GM21825 (cell line): ENCODE results near the gene PRLR.

Source experiments
- ATAC-seq: cut with Tn5 transposase; IDR thresholded peaks from one replicate; pipeline ENCODE4 v1.9.1; 2021; ENCODE audit warnings: mild to moderate bottlenecking, moderate library complexity; ENCODE audit not compliant: unreplicated experiment

Gene PRLR

DNA sequence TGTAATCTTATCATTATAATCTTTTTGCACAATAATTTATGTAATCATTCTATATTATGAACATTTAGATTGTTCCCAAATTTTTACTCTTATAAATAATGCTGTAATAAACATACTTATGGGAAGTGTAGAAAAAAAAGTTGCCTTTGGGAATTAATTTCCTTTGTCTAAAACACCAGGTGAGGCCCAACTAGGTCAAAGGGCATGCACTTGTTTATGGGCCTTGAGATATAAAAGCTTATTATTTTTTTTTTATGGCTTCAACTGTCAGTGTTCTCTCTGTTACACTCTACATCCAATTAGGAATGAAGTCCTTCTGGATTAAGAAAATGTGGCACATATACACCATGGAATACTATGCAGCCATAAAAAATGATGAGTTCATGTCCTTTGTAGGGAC is 6.5 kb upstream of the PRLR start:
- no peak for ATAC-seq

DNA sequence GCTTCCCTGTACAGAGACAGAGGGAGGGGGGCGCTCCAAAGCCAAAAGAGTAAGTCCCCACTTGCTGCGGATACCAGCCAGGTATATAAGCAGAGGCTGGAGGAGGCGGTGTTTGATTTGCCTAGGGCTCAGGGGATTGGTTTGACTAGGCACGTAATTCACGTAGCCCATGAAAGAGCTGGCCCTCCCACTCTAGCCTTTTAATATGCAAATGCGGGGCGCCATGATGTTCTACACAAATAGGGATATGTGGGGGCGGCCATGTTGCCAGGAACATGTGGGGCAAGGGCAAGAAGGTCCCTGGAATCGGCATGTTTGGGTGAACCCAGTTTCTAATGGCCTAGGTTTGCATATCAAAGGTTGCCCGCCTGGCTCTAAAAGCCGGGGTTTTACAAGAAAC is 3.3 kb upstream of the PRLR start:
- ATAC-seq, result no peak

DNA sequence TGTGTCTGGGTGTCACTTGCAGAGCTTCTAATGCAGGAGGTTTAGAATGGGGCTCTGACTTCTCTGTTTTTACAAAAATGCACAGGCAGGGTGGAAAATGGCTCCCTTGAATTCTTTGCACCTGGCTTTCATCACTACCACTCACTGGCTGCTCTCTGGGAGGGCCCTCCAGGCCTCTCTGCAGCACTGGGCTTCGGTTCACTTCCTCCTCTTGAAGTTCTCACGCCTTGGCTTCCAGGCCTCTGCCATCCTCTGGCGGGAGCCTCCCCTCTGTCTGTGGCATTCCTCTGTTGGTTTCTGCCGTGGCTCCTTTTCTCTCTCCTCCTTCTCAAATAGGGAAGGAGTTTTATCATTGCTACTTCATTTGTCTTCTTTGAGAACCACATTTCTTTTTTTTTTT is 2.8 kb upstream of the PRLR start:
- ATAC-seq, result no peak

DNA sequence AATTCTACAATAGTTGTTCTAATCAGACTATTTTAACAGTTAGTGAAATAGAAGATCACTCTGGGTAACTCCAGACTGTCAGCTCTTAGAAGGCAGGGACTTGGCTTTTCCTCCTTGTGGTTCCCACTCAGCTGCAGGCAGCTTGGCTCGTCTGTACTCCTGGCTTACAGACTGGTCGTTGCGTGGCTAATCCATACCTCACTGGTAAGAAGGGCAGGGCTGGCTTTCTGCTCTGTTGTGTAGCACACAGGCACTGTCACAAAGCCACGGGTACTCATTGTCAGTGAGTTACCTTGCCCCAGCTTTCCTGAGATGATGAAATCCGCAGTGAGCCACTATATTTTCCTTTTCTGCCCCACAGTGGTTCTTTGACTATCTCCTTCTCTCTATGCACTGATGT is 1.8 kb upstream of the PRLR start:
- no peak for ATAC-seq

DNA sequence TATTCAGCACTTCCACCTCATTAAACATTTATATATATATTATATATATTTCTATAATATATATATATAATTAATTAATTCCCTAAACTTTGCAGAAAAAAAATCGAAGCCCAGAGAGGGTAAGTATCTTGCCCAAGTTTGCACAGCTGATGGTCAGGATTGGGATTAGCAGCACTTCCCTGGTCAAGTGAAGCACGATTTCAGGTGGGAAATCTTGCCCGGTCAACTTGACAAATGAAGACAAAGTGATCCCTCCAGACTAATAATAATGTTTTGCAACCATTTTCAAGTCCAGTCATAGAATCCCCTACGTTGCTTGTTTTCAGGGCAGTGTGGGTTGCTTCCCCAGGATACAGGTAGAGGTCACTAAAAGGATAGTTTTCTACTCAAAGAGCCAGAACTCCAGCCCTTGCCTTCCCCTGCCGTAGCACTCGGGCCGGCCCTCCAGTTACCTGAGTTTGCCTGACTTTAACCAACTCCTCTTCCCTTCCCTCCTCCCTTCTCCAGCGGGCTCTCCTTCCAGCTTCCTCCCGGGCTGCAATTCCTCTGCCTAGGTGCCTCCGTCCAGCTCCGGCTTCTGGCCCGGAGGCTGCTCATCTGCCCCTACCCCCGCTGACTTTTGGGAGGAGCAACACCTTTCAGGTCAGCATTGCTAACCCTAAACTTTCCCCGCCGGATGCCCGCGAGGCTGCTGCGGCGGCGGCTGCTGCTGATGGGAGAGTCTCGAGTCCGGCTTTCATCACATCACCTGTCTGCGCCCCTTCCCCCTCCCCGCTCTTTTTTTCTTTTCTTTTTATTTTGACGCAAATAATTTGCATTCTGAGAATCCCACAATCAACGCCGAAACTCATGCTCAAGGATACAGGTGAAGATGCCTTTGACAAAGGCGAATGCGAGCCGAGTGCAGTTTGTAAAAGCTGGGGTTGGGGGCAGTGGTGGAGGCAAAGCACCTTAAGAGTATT is 930 bp downstream of the PRLR start:
- ATAC-seq, result peak; percentile 66

DNA sequence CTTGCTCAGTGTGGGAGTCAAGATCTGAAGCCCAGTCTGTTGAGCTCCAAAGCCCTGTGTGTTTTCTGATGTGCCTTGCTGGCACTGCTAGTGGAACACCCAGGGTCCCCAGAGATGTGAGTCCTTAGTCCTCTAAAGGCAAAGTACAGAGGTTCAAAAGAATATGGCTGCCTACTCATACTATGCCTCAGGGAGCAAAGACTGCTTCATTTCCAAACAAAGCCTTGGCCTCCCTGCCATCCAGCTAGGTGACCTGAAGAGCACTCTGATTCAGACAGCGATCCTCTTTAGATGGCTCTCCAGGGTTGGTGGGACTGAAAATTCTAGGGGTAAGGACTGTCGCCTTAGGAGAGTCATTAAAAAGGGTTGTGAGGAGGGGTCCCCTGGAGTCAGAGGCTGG is 2.0 kb downstream of the PRLR start:
- ATAC-seq, result no peak

DNA sequence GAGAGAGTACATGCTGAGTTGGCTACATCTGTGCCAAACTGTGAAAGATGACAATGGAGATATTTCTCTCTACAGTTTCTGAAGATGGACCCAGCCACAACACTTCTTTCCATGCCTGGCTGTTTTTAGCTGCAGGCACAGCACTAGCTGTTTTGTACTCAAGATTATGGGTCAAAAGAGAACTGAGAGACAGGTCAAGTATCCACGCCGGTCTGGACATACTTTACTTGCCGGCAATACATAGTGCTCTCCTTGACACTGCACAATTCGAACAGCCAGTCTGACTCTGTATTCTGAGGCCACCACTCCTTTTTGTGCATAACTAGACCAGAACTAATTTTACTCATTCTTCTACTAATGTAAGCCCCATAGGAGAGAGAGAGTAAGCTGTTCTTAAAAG is 2.6 kb downstream of the PRLR start:
- ATAC-seq, result no peak

DNA sequence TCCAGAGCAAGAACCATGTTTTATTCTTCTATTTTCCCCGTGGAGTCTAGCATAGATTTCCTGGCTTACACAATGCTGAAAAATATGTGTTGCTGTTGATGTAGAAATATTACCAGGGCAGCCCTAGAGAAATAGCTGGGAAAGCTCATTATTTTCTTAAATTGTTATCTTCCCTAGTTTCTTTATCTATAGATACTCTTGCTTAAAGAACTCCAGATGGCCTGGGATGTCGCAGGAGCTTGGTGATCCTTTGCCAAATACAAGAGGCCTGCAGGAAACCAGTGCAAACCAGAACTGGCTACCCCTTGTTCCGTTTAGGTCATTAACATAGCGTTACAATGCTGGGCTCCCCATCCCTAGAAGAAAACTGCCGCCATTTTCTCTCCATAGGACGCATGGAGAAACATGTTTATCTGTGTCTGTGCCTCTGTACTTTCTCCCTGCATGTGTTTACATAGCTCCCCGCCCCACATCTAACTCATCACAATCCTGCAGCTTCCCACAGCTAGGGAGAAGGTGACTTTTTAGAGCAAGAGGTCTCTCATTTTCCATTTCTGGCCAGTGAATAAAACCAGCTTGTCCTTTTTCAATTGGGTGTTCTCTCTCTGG is 6.4 kb downstream of the PRLR start:
- no peak for ATAC-seq

DNA sequence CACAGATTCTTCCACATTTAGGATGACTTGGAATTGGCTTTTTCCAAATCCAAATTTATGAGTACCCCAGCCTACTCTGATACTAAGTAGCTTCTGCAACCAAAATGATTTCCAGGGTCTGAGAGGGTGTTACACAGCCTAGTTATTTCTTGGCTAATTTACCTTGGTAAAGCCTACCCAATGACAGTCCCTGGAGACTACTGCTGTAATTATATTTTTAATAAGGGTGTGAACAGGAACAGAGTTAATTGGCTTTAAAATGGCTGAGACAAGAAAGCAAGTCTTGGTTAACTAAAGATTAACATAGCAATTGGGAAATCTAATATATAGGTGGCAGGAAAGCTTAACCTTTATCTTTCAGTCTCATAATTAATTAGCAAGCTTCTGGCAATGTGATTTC is 9.3 kb downstream of the PRLR start:
- no peak for ATAC-seq

DNA sequence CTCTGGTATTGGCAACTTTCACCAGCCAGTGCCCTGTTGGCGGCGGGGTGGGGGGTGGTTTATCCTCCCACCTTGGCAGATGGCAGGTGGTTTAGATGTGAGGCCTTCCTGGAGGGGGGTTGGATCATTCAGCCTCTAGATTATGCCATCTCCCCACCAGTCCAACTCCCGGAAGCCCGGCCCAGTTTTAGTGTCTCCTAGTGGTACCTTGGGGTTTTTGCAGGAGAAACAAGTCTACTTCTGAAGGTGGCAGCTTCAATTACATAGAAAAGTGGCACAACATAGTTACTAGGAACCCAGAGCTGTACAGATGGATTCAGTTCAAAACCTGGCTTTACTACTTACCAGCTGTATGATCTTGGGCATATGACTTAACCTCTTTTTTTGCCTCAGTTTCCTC is 11.3 kb downstream of the PRLR start:
- ATAC-seq, result no peak

DNA sequence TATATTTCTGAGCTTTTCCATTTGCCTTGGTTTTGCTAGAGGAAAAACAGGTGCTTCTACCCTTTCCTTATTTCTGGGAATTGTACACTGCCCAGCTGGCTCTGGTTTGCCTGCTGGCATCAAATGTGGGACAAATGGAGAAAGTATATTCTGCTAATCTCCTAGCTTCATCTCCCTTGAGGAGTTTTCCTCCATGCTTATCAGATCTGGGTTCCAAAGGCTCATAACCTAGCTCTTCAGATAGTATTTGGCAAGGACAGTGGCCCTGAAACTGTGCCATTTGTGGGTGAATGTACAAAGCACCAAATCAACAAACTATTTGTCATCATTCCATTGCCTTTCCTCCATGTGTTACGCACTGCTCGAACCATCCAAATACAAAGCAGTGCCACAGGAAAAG is 16.2 kb downstream of the PRLR start:
- ATAC-seq, result no peak

DNA sequence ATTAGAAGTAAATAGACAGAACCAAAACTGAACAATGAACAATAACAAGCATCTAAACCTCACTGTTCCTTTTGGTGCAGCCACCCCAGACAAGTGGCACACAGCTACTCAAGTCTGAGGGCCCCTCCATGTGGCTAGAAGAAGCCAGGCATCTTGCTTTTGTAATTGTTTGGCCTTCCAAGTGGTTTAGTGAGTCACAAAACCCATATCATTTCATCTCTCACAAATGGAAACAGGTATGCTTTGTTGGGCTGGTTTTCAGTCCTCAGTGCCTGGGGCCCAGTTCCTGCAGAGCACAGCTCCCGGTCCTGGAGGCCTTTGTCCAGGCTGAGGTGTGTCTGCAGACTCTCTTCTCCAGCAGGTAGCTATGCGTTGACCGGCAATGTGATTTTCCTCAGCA is 16.7 kb downstream of the PRLR start:
- ATAC-seq, result no peak

DNA sequence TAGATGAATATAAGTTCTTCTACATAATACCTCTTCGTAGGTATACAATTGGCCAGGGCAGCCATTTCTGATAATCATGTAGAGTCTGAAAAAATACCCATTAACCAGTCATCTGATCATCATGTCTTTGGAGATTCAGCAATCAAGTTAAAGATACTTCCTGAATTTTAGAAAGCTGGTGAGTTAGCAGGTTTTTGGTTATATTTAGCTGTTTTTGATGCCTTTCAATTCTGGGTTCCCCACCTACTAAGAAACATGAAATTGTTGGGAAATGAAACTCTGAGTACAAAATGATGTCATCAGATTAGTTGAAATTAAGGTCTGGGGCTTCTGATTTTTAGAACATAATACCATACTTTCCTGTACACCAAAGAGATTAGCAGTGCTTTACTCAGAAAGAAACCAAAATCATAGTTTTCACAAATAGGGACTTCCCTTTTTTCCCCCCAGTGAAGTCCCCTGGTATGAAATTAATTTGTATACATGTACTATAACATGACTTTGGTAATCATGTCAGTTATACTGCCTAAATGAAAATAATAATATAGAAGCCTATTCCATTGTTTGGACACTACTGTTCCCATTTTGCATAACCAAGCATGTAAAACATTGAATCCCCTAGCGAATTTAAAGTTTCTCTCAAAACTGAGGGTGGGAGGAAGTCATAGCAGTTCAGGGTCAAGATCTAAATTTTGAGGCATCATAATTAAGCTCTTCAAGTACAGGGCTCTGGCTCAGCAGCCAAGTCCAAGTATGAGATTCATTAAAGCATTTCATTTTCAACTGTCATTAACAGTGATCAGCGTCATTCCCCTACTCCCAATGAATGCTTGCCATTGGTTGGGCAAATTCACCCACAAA is 17.9 kb downstream of the PRLR start:
- peak; percentile 81 for ATAC-seq

DNA sequence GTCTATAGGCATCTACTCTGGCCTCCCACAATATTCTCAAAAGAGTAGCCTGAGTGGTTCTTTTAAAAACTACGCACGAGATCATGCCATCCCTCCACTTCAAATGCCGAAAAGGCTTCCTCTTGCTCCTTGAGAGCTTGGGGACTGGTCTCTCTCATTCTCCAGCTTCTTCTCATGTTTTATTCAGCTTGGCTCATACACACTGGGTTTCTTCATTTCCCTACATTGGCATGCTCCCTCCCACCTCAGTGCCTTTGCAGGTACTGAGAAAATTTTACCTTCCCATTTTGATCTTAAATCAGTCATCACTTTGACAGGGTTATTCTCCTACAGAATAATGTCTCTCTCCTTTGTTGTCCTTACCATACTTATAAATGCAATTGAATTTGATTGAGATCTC is 20.4 kb downstream of the PRLR start:
- ATAC-seq, result no peak

DNA sequence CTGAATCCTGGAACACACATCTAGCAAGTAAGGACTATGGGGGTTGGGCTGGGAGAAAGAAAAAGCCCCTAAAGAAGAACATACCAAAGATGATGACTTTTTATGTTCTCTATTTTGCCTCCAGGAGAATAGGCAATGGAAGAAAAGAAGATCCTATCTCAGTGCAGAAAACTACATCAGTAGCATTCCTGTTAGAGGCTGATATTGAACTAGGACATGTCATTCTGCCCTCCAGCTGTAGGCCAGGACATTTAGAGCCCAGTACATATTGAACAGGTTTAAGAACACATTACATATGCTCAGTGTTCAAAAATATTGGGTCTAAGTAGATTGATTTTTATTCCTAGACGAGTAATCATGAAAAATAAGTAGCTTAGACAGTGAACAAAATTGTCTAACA is 24.7 kb downstream of the PRLR start:
- ATAC-seq, result no peak

DNA sequence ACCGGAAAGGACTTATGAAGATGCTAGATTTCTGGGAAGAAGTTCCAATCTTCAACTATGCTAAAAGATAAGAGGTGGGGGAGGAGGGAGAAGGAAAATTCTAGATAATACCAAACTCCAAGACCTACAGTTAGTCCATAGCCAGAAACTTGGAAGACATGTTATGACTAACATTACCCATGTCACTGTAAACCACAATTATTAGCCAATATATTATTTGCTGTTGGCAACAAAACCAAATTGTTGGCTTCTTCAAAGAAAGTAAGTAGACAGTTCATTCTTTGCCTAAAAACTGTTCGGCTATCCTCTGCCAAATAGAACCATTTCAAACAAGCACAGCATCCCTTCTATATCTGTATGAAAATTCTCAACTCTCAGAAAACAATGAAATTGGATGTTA is 25.1 kb downstream of the PRLR start:
- ATAC-seq, result no peak

DNA sequence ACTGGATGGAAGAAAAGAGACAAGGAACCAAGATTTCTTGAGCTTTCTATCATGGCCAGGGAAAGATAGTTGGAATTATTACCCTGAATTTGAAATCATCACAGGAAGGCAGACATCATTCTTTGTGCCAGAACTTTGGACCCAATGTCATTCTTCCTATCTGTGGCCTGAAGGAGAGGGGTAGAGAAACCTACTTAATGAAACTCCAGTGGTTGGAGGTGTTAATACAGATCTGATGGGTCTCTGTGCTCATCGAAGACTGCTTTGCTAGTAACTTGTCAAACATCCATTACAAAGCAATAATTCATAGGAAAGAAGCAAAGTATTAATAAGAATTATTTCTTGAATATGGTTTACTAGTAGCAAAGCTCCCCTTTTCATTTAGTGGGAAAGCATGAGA is 26.9 kb downstream of the PRLR start:
- ATAC-seq, result no peak

DNA sequence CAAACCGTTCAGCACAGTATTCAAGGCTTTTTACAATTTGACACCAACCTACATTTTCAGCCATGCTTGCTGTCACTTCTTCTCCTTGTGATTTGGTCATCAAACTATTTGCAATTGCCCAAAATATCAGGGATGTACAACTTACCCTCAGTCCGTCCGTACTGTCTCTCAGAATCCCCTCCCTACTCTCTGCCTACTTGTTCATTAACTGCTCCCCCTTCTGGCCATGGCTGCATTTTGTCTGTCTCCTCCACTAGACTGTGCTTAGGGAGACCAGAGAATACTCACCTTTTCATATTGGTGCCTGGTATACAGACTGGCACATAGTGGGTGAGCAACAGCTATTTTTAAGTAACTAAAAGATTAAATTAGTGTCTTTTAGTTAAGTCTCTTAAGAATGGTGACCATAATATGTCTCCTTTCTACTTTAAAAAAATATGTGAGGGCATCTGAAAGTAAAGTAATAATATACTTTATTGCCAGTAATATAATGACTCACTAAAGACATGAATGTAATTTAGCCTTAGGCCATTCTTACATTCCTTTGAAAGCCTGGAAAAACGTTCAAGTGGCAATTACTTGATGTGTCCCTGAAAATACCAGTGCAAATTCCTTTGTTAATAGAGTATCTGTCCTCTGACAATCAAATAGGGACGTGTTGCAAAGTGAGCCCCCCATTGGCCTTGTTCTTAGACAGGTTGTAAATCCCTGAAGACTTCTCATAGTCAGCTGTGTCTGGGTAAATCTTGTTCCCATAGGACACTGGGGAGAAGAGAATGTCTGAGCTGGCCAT is 27.8 kb downstream of the PRLR start:
- ATAC-seq, result no peak

DNA sequence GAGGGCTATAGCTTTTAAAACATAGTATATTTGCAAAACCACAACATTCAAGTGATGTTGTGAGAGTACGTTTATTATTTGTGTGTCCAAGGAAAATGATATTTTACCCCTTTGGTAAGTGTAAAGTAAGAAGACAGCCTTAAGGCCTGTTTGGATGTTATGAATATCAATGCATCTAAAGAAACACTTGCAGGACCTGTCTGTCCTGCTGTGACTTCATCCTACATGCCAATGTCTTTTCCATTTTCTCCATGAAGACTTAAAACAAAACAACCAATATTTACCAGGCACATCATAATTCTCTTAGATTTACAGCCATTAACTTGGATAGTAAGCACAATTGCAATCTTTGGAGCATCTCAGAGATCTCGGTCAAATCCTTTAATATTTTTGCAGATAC is 29.0 kb downstream of the PRLR start:
- ATAC-seq, result no peak

DNA sequence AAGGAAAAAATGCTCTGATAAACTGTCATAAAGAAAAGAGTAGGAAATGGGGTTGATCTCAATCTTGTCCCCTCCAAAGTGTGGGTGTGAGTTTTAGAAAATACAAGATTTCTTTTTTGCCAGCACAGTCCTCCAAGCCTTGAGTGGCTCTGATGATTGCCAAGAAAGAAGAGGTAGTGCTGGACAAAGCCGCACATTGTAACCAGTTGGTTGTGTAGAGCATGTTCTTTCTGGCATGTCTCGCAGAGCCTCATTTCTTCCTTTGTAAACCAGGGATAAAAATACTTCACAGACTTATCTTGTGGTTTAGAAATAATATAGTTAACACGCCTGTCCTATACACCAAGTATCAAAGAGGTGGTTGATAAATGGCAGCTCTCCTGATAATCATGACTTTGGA is 30.4 kb downstream of the PRLR start:
- no peak for ATAC-seq

DNA sequence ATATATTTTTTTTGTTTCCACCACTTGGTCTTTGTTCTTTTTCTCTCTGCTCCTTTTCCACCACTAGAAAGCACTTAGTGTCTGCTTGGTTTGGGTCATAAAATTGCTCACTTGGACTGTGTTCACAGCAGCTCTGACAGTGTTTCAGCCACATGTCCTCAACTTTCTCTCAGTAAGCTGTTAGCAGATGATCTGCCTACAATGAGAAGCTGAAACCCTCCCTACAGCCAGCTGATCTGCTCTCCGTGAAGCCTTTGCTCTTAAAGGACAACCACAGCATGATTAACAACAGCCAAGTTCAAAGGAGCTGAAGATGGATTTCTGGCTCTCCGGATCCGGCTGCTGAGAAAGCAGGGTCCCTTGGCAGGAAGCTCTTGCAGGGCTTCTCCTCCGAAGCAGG is 31.6 kb downstream of the PRLR start:
- no peak for ATAC-seq
